Inflammatory macrophage treated with lipopolysaccharide for 1 hour (primary cell): Measurements from ENCODE around the gene SLC39A10.
"Not testable (repeated sequence)": the region's sequence is repeated elsewhere in the genome, so short reads cannot be mapped to it uniquely, and the experiment has no call there.

Experiments used
- DNase-seq, 2 donors: peaks; one replicate each; pipeline ENCODE4 v3.0.0-alpha.2; 2020 to 2022

The SLC39A10 gene

GRCh38 chr2:195647302-195647701 is 9.7 kb upstream of the SLC39A10 start:
- DNase-seq = peak in 1 of 2 donors; percentile 38

GRCh38 chr2:195648370-195648769 is 8.7 kb upstream of the SLC39A10 start:
- not testable (repeated sequence) for DNase-seq

- DNase-seq = peak; percentile 83 to 84
Measured at GRCh38 chr2:195648787-195649186, 8.2 kb upstream of the SLC39A10 start.

GRCh38 chr2:195649629-195650190 is 7.3 kb upstream of the SLC39A10 start:
- DNase-seq = no peak

GRCh38 chr2:195651046-195651445 is 6.0 kb upstream of the SLC39A10 start:
- DNase-seq = peak; percentile 44 to 46

GRCh38 chr2:195652911-195653310 is 4.1 kb upstream of the SLC39A10 start:
- DNase-seq = no peak

- peak; percentile 33 to 82 for DNase-seq
Measured at GRCh38 chr2:195656161-195656858, 716 bp upstream of the SLC39A10 start.

- DNase-seq = peak; percentile 58 to 67
Measured at GRCh38 chr2:195657634-195658540, 861 bp downstream of the SLC39A10 start.

- DNase-seq = peak in 1 of 2 donors; percentile 29
Measured at GRCh38 chr2:195658541-195658890, 1.5 kb downstream of the SLC39A10 start.

- peak; percentile 31 to 40 for DNase-seq
Measured at GRCh38 chr2:195659114-195659513, 2.1 kb downstream of the SLC39A10 start.

GRCh38 chr2:195659982-195660890 is 3.2 kb downstream of the SLC39A10 start:
- peak; percentile 44 to 97 for DNase-seq

GRCh38 chr2:195662138-195662537 is 5.1 kb downstream of the SLC39A10 start:
- peak in 1 of 2 donors; percentile 29 for DNase-seq

GRCh38 chr2:195663007-195663406 is 6.0 kb downstream of the SLC39A10 start:
- DNase-seq = no peak

- DNase-seq = no peak
Measured at GRCh38 chr2:195664528-195664927, 7.5 kb downstream of the SLC39A10 start.

- not testable (repeated sequence) for DNase-seq
Measured at GRCh38 chr2:195665153-195665552, 8.1 kb downstream of the SLC39A10 start.

GRCh38 chr2:195666113-195666712 is 9.2 kb downstream of the SLC39A10 start:
- no peak for DNase-seq

- no peak for DNase-seq
Measured at GRCh38 chr2:195667974-195668373, 10.9 kb downstream of the SLC39A10 start.

- no peak for DNase-seq
Measured at GRCh38 chr2:195670191-195670590, 13.2 kb downstream of the SLC39A10 start.

- no peak for DNase-seq
Measured at GRCh38 chr2:195671563-195671962, 14.5 kb downstream of the SLC39A10 start.

GRCh38 chr2:195672674-195673073 is 15.6 kb downstream of the SLC39A10 start:
- no peak for DNase-seq

GRCh38 chr2:195674491-195675221 is 17.6 kb downstream of the SLC39A10 start:
- no peak for DNase-seq
